H1 (cell line): ENCODE measurements around the gene TGM2. TPM values are rescaled to one million over a fixed set of nuclear protein-coding genes. Genes with fewer than 3 reads are reported as not detected.

ENCODE experiments used
- CTCF ChIA-PET: fragments of 300-600 bp; sonication (Branson Sonifier 250); formaldehyde crosslinking; loops from one replicate; lab custom pipeline; 2021; ENCODE audit not compliant: partially characterized antibody; lab: Charles Lee
- POLR2A ChIA-PET: fragments of 300-600 bp; sonication (Branson Sonifier 250); formaldehyde crosslinking; loops from one replicate; lab custom pipeline; 2021; ENCODE audit warnings: inconsistent platforms; ENCODE audit not compliant: partially characterized antibody; lab: Charles Lee
- DNase-seq, 2 experiments: peaks; one replicate each; pipeline versions ENCODE4 v3.0.0 to v3.0.0-alpha.2; 2010 to 2022; ENCODE audit warnings: low spot score in 2 of 2, low read depth in 1 of 2, mixed read lengths in 1 of 2
- FAIRE-seq: peaks from 2 replicates; lab custom pipeline; 2011; peaks lifted over from hg19 to GRCh38; lab: Jason Lieb, UNC
- H2AFZ ChIP-seq: 2 replicates; pipeline ENCODE4 v1.8.1; 2012; ENCODE audit warnings: low read length, inconsistent platforms
- H2AK5ac ChIP-seq: 2 replicates; pipeline ENCODE4 v1.6.1; 2013; ENCODE audit warnings: low read depth, low read length
- H2BK120ac ChIP-seq: replicated peaks from 2 replicates; pipeline ENCODE3; 2013; ENCODE audit warnings: low read depth, low read length, inconsistent platforms
- H2BK12ac ChIP-seq: 2 replicates; pipeline ENCODE4 v1.6.1; 2013; ENCODE audit warnings: low read depth, low read length
- H2BK15ac ChIP-seq: 2 replicates; pipeline ENCODE4 v1.6.1; 2013; ENCODE audit warnings: low read length
- H2BK20ac ChIP-seq: 2 replicates; pipeline ENCODE4 v1.6.1; 2013; ENCODE audit warnings: low read length
- H2BK5ac ChIP-seq: 2 replicates; pipeline ENCODE4 v1.6.1; 2013; ENCODE audit warnings: low read depth, low read length
- H3K14ac ChIP-seq: 2 replicates; pipeline ENCODE4 v1.6.1; 2013; ENCODE audit warnings: inconsistent platforms; ENCODE audit not compliant: insufficient read length
- H3K18ac ChIP-seq: 2 replicates; pipeline ENCODE4 v1.6.1; 2013; ENCODE audit warnings: low read length; ENCODE audit errors: extremely low read depth
- H3K23ac ChIP-seq: 2 replicates; pipeline ENCODE4 v1.6.1; 2013; ENCODE audit warnings: inconsistent platforms; ENCODE audit not compliant: insufficient read length
- H3K23me2 ChIP-seq: 2 replicates; pipeline ENCODE4 v1.6.1; 2013; ENCODE audit warnings: low read depth, low read length
- H3K27ac ChIP-seq: 2 replicates; pipeline ENCODE4 v1.6.1; 2011; ENCODE audit warnings: low read depth, low read length, inconsistent platforms
- H3K27me3 ChIP-seq, 4 experiments: replicated peaks in 1 of 4; 1 replicate in 1 of 4; 2 replicates in 3 of 4; pipeline versions ENCODE4 v1.6.1 to v1.8.1; 2011 to 2013; ENCODE audit warnings: low read length in 3 of 4, mild to moderate bottlenecking in 3 of 4, inconsistent platforms in 2 of 4, mixed read lengths in 2 of 4, moderate library complexity in 1 of 4; ENCODE audit not compliant: control insufficient read depth in 3 of 4, insufficient read depth in 3 of 4; ENCODE audit errors: extremely low read depth in 1 of 4
- H3K36me3 ChIP-seq, 4 experiments: 2 replicates each; pipeline versions ENCODE4 v1.6.1 to v1.8.1; 2011 to 2013; ENCODE audit warnings: mild to moderate bottlenecking in 4 of 4, low read length in 3 of 4, moderate library complexity in 2 of 4, control low read depth in 1 of 4, inconsistent platforms in 1 of 4; ENCODE audit not compliant: insufficient read depth in 4 of 4, control insufficient read depth in 2 of 4
- H3K4ac ChIP-seq: replicated peaks from 2 replicates; pipeline ENCODE3; 2013; ENCODE audit warnings: low read length, low read depth, mixed read lengths, inconsistent platforms; ENCODE audit not compliant: insufficient read length
- H3K4me1 ChIP-seq, 4 experiments: replicated peaks in 1 of 4; 1 replicate in 1 of 4; 2 replicates in 3 of 4; pipeline versions ENCODE4 v1.6.1 to v1.8.1; 2011 to 2013; ENCODE audit warnings: low read length in 3 of 4, inconsistent platforms in 2 of 4, mixed read lengths in 1 of 4; ENCODE audit not compliant: insufficient read depth in 4 of 4, control insufficient read depth in 3 of 4
- H3K4me2 ChIP-seq, 2 experiments: 2 replicates each; pipeline versions ENCODE4 v1.6.1 to v1.8.1; 2011 to 2013; ENCODE audit warnings: low read depth in 2 of 2, low read length in 2 of 2, control low read depth in 1 of 2, inconsistent platforms in 1 of 2, mild to moderate bottlenecking in 1 of 2; ENCODE audit not compliant: insufficient read depth in 1 of 2
- H3K4me3 ChIP-seq, 4 experiments: fragments of 200-600, 300-600 bp in 1 of 4; sonication (generic), shearing (Covaris generic), sonication (Bioruptor Twin) in 1 of 4; 2 replicates each; pipeline versions ENCODE4 v1.5.1 to v1.8.1; 2011 to 2016; ENCODE audit warnings: low read length in 4 of 4, low read depth in 3 of 4, control low read depth in 2 of 4, inconsistent platforms in 2 of 4, mild to moderate bottlenecking in 2 of 4, mixed read lengths in 1 of 4, moderate library complexity in 1 of 4; ENCODE audit not compliant: insufficient read depth in 2 of 4; ENCODE audit errors: extremely low read depth in 1 of 4
- H3K56ac ChIP-seq: replicated peaks from 2 replicates; pipeline ENCODE3; 2013; ENCODE audit warnings: low read depth, mild to moderate bottlenecking, mixed read lengths, low read length, inconsistent platforms; ENCODE audit not compliant: insufficient read length
- H3K79me1 ChIP-seq: 2 replicates; pipeline ENCODE4 v1.6.1; 2013; ENCODE audit warnings: low read depth, low read length, control low read depth
- H3K79me2 ChIP-seq, 2 experiments: 2 replicates each; pipeline versions ENCODE4 v1.6.1 to v1.8.1; 2012 to 2013; ENCODE audit warnings: low read length in 2 of 2, mild to moderate bottlenecking in 2 of 2, inconsistent platforms in 1 of 2; ENCODE audit not compliant: insufficient read depth in 2 of 2, control insufficient read depth in 1 of 2
- H3K9ac ChIP-seq, 4 experiments: replicated peaks in 1 of 4; 1 replicate in 1 of 4; 2 replicates in 3 of 4; pipeline versions ENCODE4 v1.6.1 to v1.8.1; 2011 to 2013; ENCODE audit warnings: low read depth in 3 of 4, low read length in 3 of 4, control low read depth in 2 of 4, mild to moderate bottlenecking in 2 of 4, moderate library complexity in 2 of 4, inconsistent platforms in 1 of 4; ENCODE audit errors: extremely low read depth in 1 of 4
- H3K9me3 ChIP-seq, 2 experiments: 2 replicates each; pipeline versions ENCODE4 v1.6.1 to v1.8.1; 2012 to 2013; ENCODE audit warnings: mild to moderate bottlenecking in 2 of 2, moderate library complexity in 2 of 2, control low read depth in 1 of 2, inconsistent platforms in 1 of 2, low read depth in 1 of 2, low read length in 1 of 2, mixed read lengths in 1 of 2; ENCODE audit not compliant: insufficient read depth in 2 of 2
- H4K20me1 ChIP-seq, 2 experiments: replicated peaks in 1 of 2; 2 replicates each; pipeline versions ENCODE3 to v1.8.1; 2011 to 2013; ENCODE audit warnings: inconsistent platforms in 2 of 2, low read length in 2 of 2, mild to moderate bottlenecking in 1 of 2; ENCODE audit not compliant: insufficient read depth in 2 of 2, control insufficient read depth in 1 of 2
- H4K5ac ChIP-seq: 2 replicates; pipeline ENCODE4 v1.6.1; 2013; ENCODE audit warnings: low read length, low read depth, mixed read lengths, inconsistent platforms; ENCODE audit not compliant: insufficient read length
- H4K8ac ChIP-seq: 2 replicates; pipeline ENCODE4 v1.8.0; 2013; ENCODE audit warnings: mild to moderate bottlenecking, moderate library complexity, low read length, inconsistent platforms; ENCODE audit not compliant: insufficient read depth; ENCODE audit errors: extremely low read depth
- H4K91ac ChIP-seq: replicated peaks from 2 replicates; pipeline ENCODE3; 2013; ENCODE audit warnings: low read length, mixed read lengths, inconsistent platforms; ENCODE audit not compliant: insufficient read length
- FOSL1 ChIP-seq: IDR thresholded peaks from 2 replicates; pipeline ENCODE4 v1.6.1; 2011; ENCODE audit warnings: mild to moderate bottlenecking, low read depth, low read length, moderate library complexity; ENCODE audit not compliant: insufficient read depth
- GTF2F1 ChIP-seq: IDR thresholded peaks from 2 replicates; pipeline ENCODE4 v1.6.1; 2012; ENCODE audit warnings: low read depth, low read length, improper control_type of control experiment, borderline replicate concordance
- KDM1A ChIP-seq: fragments of 200-600, 300-600 bp; sonication (generic); IDR thresholded peaks from 2 replicates; pipeline ENCODE4 v1.7.1; 2016; ENCODE audit warnings: mild to moderate bottlenecking, low read length, borderline replicate concordance
- MAFK ChIP-seq: IDR thresholded peaks from 2 replicates; pipeline ENCODE4 v1.6.1; 2012; ENCODE audit warnings: low read depth, mild to moderate bottlenecking, improper control_type of control experiment, low read length
- NANOG ChIP-seq: IDR thresholded peaks from 2 replicates; pipeline ENCODE4 v1.6.1; 2011; ENCODE audit warnings: low read length, low read depth, mild to moderate bottlenecking, inconsistent platforms; ENCODE audit not compliant: insufficient read depth, poor library complexity, severe bottlenecking
- PHF8 ChIP-seq: fragments of 200-600 bp; sonication (generic); conservative IDR thresholded peaks from 2 replicates; pipeline ENCODE4 v1.7.1; 2012; ENCODE audit warnings: low read depth, mild to moderate bottlenecking, inconsistent platforms, low read length, moderate library complexity
- POLR2A ChIP-seq, 2 experiments: IDR thresholded peaks; 1 replicate in 1 of 2; 2 replicates in 1 of 2; pipeline ENCODE4 v1.6.1; 2011; ENCODE audit warnings: low read depth in 2 of 2, low read length in 2 of 2, mild to moderate bottlenecking in 2 of 2; ENCODE audit errors: control extremely low read depth in 1 of 2
- POLR2AphosphoS5 ChIP-seq: IDR thresholded peaks from 2 replicates; pipeline ENCODE4 v1.6.1; 2011; ENCODE audit warnings: low read depth, low read length
- RNF2 ChIP-seq: fragments of 200-900, 300-1000 bp; sonication (generic); IDR thresholded peaks from 2 replicates; pipeline ENCODE4 v1.7.1; 2016; ENCODE audit warnings: borderline replicate concordance, low read depth, mild to moderate bottlenecking, antibody characterized with exemption, low read length; ENCODE audit not compliant: poor library complexity, severe bottlenecking; ENCODE audit errors: missing control alignments
- SIRT6 ChIP-seq: IDR thresholded peaks from one replicate; pipeline ENCODE4 v1.7.1; 2012; ENCODE audit warnings: low read length, inconsistent platforms
- SP1 ChIP-seq: IDR thresholded peaks from 2 replicates; pipeline ENCODE4 v1.6.1; 2011; ENCODE audit warnings: low read depth, low read length
- TAF1 ChIP-seq: IDR thresholded peaks from 2 replicates; pipeline ENCODE4 v1.6.1; 2011; ENCODE audit warnings: mild to moderate bottlenecking, low read depth, low read length
- TCF12 ChIP-seq: IDR thresholded peaks from 2 replicates; pipeline ENCODE4 v1.6.1; 2011; ENCODE audit warnings: low read depth, mild to moderate bottlenecking, low read length
- ZNF274 ChIP-seq: IDR thresholded peaks from 2 replicates; pipeline ENCODE4 v1.7.0; 2012; ENCODE audit warnings: low read length, borderline replicate concordance; ENCODE audit errors: extremely low read depth
- polyA plus RNA-seq, 7 experiments: library from polyadenylated mRNA; depleted of rRNA in 3 of 7; stranded (reverse) in 5 of 7; unstranded in 2 of 7; fragments of >200 nt in 5 of 7; fragments of 200-250 nt in 2 of 7; gene quantifications; 1 replicate in 5 of 7; 2 replicates in 1 of 7; 4 replicates in 1 of 7; pipeline versions ENCODE4 v1.2.1 to v1.2.3, GENCODE V29; 2011 to 2013; ENCODE audit warnings: missing spikeins in 2 of 7, mixed read lengths in 2 of 7
- total RNA-seq: library from RNA; stranded (reverse); fragmentation: NEBNext Ultra II Directional; extraction: Animal tissue kit (Norgen Biotek cat#: 25700); gene quantifications from 2 replicates; pipeline ENCODE4 v1.2.1, GENCODE V29; 2021
- TF ChIP-seq, protein P1 (sequence below): IDR thresholded peaks from 2 replicates; pipeline ENCODE4 v1.6.1; 2012; ENCODE audit warnings: inconsistent platforms

Gene TGM2
- total and polyA plus RNA-seq, 2 of the 8 experiments (the other 6 are each of a cell fraction or from before 2014, with no cell fraction given) = 0.86 to 1.0 TPM

DNA sequence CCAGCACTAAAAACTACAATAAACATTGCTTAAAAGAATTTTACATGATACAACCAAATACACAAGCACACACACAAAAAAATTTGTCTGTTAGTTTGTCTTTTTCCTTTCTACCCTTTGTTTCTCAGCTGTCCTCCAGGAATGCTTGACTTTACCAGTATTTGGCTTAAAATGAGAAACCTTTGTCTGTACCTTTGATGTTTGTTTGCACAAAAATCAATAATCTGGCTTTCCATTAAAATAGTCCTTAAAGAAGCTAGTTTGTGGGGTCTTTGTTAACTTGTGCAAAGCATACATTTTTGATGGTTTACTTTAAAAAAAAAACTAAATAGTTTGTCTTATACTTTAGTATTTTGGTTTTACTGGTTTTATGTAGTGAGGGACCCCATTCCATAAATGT, 82.2 kb downstream of the TGM2 start:
- H3K4me3 ChIP-seq = no peak overlapping the region
- peaks cover 3% of the 10 kb centered on the region; the same call in 1 of the 2 replicates for H3K79me1 ChIP-seq
- H3K27me3 ChIP-seq = no peaks in the 10 kb centered on the region
- H2BK20ac ChIP-seq = no peak overlapping the region
- H3K56ac ChIP-seq = no peak overlapping the region
- H3K36me3 ChIP-seq = peaks cover 0 to 20% (median 8%) of the 10 kb centered on the region in 4 experiments; a peak in 5 of 8 replicates
- no peak overlapping the region for H2BK12ac ChIP-seq
- H4K8ac ChIP-seq = no peak overlapping the region
- H2BK15ac ChIP-seq = no peak overlapping the region
- H4K20me1 ChIP-seq = peaks cover 0 to 3% of the 10 kb centered on the region in 2 experiments
- no peak overlapping the region for H3K23ac ChIP-seq
- no peak overlapping the region for H2BK5ac ChIP-seq
- DNase-seq (no peak), FAIRE-seq (no peak)
- no peak overlapping the region for H3K9ac ChIP-seq
- H3K4ac ChIP-seq = no peak overlapping the region
- H3K27ac ChIP-seq = no peak overlapping the region
- no peak overlapping the region for H2BK120ac ChIP-seq
- no peaks in the 10 kb centered on the region for H3K9me3 ChIP-seq
- H3K18ac ChIP-seq = no peak overlapping the region
- no peak overlapping the region for H2AFZ ChIP-seq
- POLR2A ChIA-PET = interaction anchor here (0.7 to 1.0 kb wide), 2 partner anchors 15 to 81 kb away, joined by 3 read pairs; no protein-coding TSS in a partner anchor
- H2AK5ac ChIP-seq = no peak overlapping the region
- CTCF ChIA-PET = interaction anchor here (0.6 to 4.0 kb wide), 6 partner anchors 10 to 168 kb away, joined by 3 to 23 read pairs (median 4); no protein-coding TSS in a partner anchor
- H3K14ac ChIP-seq = no peak overlapping the region
- H3K79me2 ChIP-seq = peaks cover 0 to 38% of the 10 kb centered on the region in 2 experiments; a peak in 2 of 4 replicates
- no peak overlapping the region for H4K91ac ChIP-seq
- no peak overlapping the region for H4K5ac ChIP-seq
- no peaks in the 10 kb centered on the region for H3K4me1 ChIP-seq
- H3K23me2 ChIP-seq = no peaks in the 10 kb centered on the region
- no peak overlapping the region for H3K4me2 ChIP-seq
- no peak for TF ChIP-seq PHF8
- no peak for TF ChIP-seq SP1
- TF ChIP-seq KDM1A = no peak
- no peak for TF ChIP-seq POLR2A (IDR thresholded peaks at IDR 0.05; ENCODE audit: control extremely low read depth in 1 of 2, low read depth in 2 of 2, low read length in 2 of 2)
- no peak for TF ChIP-seq POLR2AphosphoS5
- no peak for TF ChIP-seq GTF2F1
- no peak for TF ChIP-seq RNF2
- no peak for TF ChIP-seq NANOG
- TF ChIP-seq, protein P1, sequence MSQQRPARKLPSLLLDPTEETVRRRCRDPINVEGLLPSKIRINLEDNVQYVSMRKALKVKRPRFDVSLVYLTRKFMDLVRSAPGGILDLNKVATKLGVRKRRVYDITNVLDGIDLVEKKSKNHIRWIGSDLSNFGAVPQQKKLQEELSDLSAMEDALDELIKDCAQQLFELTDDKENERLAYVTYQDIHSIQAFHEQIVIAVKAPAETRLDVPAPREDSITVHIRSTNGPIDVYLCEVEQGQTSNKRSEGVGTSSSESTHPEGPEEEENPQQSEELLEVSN = no peak
- TF ChIP-seq MAFK = no peak
- TF ChIP-seq TAF1 = no peak
- TF ChIP-seq TCF12 = no peak
- no peak for TF ChIP-seq SIRT6
- TF ChIP-seq FOSL1 = no peak
- no peak for TF ChIP-seq ZNF274
